Measurements from ENCODE around the gene IL18R1. TPM values are rescaled to one million over a fixed set of nuclear protein-coding genes. Genes with fewer than 3 reads are reported as not detected.

The IL18R1 gene
- polyA plus RNA-seq, 4 donors: 2.2 to 5.2 (median 3.9) TPM

DNA sequence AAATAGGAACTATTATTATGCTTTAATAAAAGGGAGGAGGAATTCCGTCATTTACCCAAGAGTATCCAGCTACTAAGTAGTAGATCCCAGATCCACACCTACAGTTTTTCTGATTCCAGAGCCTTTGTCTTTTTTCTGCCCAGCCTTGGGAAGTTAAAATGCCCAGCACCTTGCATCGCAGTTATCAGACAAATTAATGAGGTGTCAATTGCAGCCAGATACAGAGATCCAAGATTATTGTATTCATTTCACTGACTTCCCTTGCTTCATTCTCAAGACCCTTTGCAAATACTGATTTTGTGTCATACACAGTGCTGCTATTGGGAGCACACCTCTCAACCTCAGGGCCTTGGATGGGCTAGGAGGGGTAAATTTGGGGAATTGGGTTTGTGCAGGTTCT lies 1.1 kb downstream of the IL18R1 start:
- peak overlapping the region in 1 of 3 donors; percentile 90 for H3K4me3 ChIP-seq (ENCODE audit: low read depth in 1 of 3, low read length in 3 of 3)
- WGBS, 3 donors: 46 to 57% (median 51%) methylated on average over 2 of the region's 2 CpGs
- DNase-seq: no peak
- peaks cover 0 to 3% (median 3%) of the 10 kb centered on the region in 3 donors for H3K4me1 ChIP-seq (ENCODE audit: control insufficient read depth in 3 of 3, insufficient read depth in 2 of 3, low read depth in 1 of 3, low read length in 2 of 3)
- H3K27me3 ChIP-seq (ENCODE audit: control insufficient read depth in 3 of 3, insufficient read depth in 3 of 3, low read length in 3 of 3): no peaks in the 10 kb centered on the region
- H3K27ac ChIP-seq (ENCODE audit: low read depth in 1 of 3, low read length in 2 of 3): peak overlapping the region in 1 of 3 donors; percentile 66
- FAIRE-seq: no peak
- no peaks in the 10 kb centered on the region for H3K9me3 ChIP-seq (ENCODE audit: control insufficient read depth in 2 of 2, insufficient read depth in 1 of 2, low read depth in 1 of 2, low read length in 1 of 2)
- no peaks in the 10 kb centered on the region for H3K36me3 ChIP-seq (ENCODE audit: control insufficient read depth in 3 of 3, insufficient read depth in 2 of 3, low read depth in 1 of 3, low read length in 3 of 3)

DNA sequence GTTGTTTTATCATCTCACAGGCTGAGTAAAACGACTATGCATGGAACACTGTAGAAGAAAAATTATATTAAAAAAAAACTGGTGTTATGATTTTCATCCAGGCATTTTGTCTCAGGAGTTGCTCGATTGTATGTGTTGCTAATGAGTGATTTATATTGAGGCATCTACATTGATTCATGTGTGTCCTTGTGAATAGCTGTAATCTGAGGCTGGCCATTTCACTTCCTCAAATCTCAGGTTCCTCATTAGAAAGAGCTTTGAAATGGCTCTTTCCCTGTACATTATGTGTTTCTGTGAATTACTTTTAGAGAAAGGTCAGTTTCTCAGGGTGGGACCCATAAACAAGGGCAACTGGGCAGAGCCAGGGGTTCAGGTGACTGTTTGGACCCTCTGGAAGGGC lies 2.3 kb downstream of the IL18R1 start:
- H3K36me3 ChIP-seq (ENCODE audit: control insufficient read depth in 3 of 3, insufficient read depth in 2 of 3, low read depth in 1 of 3, low read length in 3 of 3): no peaks in the 10 kb centered on the region
- H3K4me3 ChIP-seq (ENCODE audit: low read depth in 1 of 3, low read length in 3 of 3): no peak overlapping the region
- H3K9me3 ChIP-seq (ENCODE audit: control insufficient read depth in 2 of 2, insufficient read depth in 1 of 2, low read depth in 1 of 2, low read length in 1 of 2): no peaks in the 10 kb centered on the region
- H3K27me3 ChIP-seq (ENCODE audit: control insufficient read depth in 3 of 3, insufficient read depth in 3 of 3, low read length in 3 of 3): no peaks in the 10 kb centered on the region
- DNase-seq (no peak), FAIRE-seq (no peak)
- peak overlapping the region in 1 of 3 donors; percentile 62 for H3K27ac ChIP-seq (ENCODE audit: low read depth in 1 of 3, low read length in 2 of 3)
- H3K4me1 ChIP-seq (ENCODE audit: control insufficient read depth in 3 of 3, insufficient read depth in 2 of 3, low read depth in 1 of 3, low read length in 2 of 3): peaks cover 0 to 3% (median 3%) of the 10 kb centered on the region in 3 donors
- WGBS, 3 donors: 41 to 56% (median 52%) methylated on average over 2 of the region's 2 CpGs

DNA sequence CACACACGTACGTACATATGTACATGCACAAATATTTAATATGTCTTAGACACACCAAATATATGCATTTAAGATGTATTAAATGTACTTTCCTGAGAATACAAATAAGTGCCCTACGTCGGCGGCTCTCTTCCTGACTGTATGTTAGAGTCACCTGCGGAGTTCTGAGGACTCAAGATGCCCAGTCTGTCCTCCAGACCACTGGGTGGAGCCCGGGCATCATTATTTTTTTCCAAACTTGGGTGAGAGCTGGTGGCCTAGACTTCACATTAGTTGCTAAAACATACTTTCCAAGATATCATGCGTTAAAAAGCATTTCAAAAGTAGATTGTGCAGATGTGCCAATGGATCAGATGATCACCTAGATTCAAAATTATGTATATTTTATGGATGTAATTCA lies 2.9 kb downstream of the IL18R1 start:
- no peak overlapping the region for H3K4me3 ChIP-seq (ENCODE audit: low read depth in 1 of 3, low read length in 3 of 3)
- H3K9me3 ChIP-seq (ENCODE audit: control insufficient read depth in 2 of 2, insufficient read depth in 1 of 2, low read depth in 1 of 2, low read length in 1 of 2): no peaks in the 10 kb centered on the region
- peaks cover 0 to 3% (median 3%) of the 10 kb centered on the region in 3 donors for H3K4me1 ChIP-seq (ENCODE audit: control insufficient read depth in 3 of 3, insufficient read depth in 2 of 3, low read depth in 1 of 3, low read length in 2 of 3)
- WGBS, 3 donors: 89 to 94% (median 91%) methylated on average over 8 of the region's 8 CpGs
- DNase-seq: no peak
- no peaks in the 10 kb centered on the region for H3K27me3 ChIP-seq (ENCODE audit: control insufficient read depth in 3 of 3, insufficient read depth in 3 of 3, low read length in 3 of 3)
- FAIRE-seq: no peak
- no peak overlapping the region for H3K27ac ChIP-seq (ENCODE audit: low read depth in 1 of 3, low read length in 2 of 3)
- peaks cover 0 to 2% (median 0%) of the 10 kb centered on the region in 3 donors for H3K36me3 ChIP-seq (ENCODE audit: control insufficient read depth in 3 of 3, insufficient read depth in 2 of 3, low read depth in 1 of 3, low read length in 3 of 3)

DNA sequence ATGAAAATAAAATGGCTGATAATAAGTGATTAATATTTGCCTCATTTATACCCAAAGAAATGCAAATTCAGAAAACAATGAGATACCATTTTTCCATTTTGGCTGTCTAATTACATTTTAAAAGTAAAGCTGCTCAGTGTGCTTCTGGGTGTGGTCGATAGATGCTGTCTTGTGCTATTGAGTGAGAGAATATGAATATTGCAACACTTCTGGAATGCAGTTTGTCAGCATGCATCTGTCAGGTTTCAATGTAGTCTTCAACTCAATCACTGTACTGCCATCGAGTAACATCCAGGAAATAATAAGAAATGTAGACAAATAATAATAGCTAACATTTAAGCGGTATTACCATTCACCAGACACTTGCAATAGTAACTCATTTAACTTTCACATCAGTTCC lies 3.9 kb downstream of the IL18R1 start:
- Histone ChIP-seq H3K4me1 (ENCODE audit: control insufficient read depth in 3 of 3, insufficient read depth in 2 of 3, low read depth in 1 of 3, low read length in 2 of 3) (peaks cover 0 to 3% (median 3%) of the 10 kb centered on the region in 3 donors), H3K36me3 (ENCODE audit: control insufficient read depth in 3 of 3, insufficient read depth in 2 of 3, low read depth in 1 of 3, low read length in 3 of 3) (peaks cover 0 to 2% (median 2%) of the 10 kb centered on the region in 3 donors), H3K27me3 (ENCODE audit: control insufficient read depth in 3 of 3, insufficient read depth in 3 of 3, low read length in 3 of 3) (no peaks in the 10 kb centered on the region), H3K4me3 (ENCODE audit: low read depth in 1 of 3, low read length in 3 of 3) (no peak overlapping the region), H3K9me3 (ENCODE audit: control insufficient read depth in 2 of 2, insufficient read depth in 1 of 2, low read depth in 1 of 2, low read length in 1 of 2) (no peaks in the 10 kb centered on the region), H3K27ac (ENCODE audit: low read depth in 1 of 3, low read length in 2 of 3) (no peak overlapping the region)
- FAIRE-seq: no peak
- DNase-seq: peak in 1 of 2 donors; percentile 24
- WGBS, 3 donors: 80 to 85% (median 82%) methylated on average over 3 of the region's 3 CpGs

DNA sequence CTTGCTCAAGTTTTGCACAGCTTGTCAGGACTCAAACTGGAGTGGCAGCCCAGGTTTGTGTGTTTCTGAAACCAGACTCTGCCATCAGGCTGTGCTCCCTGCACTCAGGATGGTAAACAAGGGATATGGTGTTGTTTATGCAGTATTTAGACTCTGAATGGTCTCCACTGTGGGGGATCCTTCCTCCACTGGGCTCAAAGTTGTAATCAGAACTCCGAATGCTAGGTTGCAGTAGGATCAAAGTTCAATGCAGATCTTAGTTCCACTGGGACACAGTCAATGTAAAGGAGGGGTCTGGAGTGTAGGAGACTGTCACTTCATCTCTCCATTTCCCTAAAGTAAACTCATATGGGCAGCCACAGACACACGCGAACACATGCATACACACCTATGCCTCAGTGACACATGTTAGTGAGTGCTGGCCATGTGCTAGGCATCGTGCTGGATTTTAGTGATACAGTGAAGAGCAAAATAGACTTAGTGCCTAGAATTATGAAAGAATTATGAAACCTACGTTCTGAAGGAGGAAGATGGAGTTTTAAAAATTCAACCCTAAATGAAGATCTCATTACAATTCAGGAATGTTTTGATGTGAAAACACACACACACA lies 6.1 kb downstream of the IL18R1 start:
- Histone ChIP-seq H3K27ac (ENCODE audit: low read depth in 1 of 3, low read length in 2 of 3) (peak overlapping the region in 1 of 3 donors; percentile 1), H3K36me3 (ENCODE audit: control insufficient read depth in 3 of 3, insufficient read depth in 2 of 3, low read depth in 1 of 3, low read length in 3 of 3) (peaks cover 2 to 7% (median 4%) of the 10 kb centered on the region in 3 donors), H3K4me3 (ENCODE audit: low read depth in 1 of 3, low read length in 3 of 3) (no peak overlapping the region), H3K4me1 (ENCODE audit: control insufficient read depth in 3 of 3, insufficient read depth in 2 of 3, low read depth in 1 of 3, low read length in 2 of 3) (peaks cover 0 to 3% (median 3%) of the 10 kb centered on the region in 3 donors), H3K27me3 (ENCODE audit: control insufficient read depth in 3 of 3, insufficient read depth in 3 of 3, low read length in 3 of 3) (no peaks in the 10 kb centered on the region), H3K9me3 (ENCODE audit: control insufficient read depth in 2 of 2, insufficient read depth in 1 of 2, low read depth in 1 of 2, low read length in 1 of 2) (peaks cover 1 to 15% of the 10 kb centered on the region in 2 donors)
- 70 to 73% (median 71%) methylated on average over 5 of the region's 5 CpGs for WGBS, 3 donors
- no peak for DNase-seq
- FAIRE-seq: no peak

DNA sequence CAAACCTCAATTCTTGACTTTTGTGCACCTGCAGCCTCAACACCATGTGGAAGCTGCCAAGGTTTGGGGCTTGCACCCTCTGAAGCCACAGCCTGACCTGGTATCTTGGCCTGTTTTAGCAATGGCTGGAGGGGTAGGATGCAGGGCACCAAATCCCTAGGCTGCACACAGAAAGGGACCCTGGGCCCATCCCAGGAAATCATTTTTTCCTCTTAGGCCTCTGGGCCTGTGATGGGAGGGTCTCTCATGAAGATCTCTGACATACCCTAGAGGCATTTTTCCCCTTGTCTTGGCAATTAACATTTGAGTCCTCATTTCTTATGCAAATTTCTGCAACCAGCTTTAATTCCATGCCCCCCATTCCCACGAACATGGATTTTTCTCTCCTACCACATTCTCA lies 10.2 kb downstream of the IL18R1 start:
- Histone ChIP-seq H3K4me1 (ENCODE audit: control insufficient read depth in 3 of 3, insufficient read depth in 2 of 3, low read depth in 1 of 3, low read length in 2 of 3) (no peaks in the 10 kb centered on the region), H3K4me3 (ENCODE audit: low read depth in 1 of 3, low read length in 3 of 3) (no peak overlapping the region), H3K27me3 (ENCODE audit: control insufficient read depth in 3 of 3, insufficient read depth in 3 of 3, low read length in 3 of 3) (no peaks in the 10 kb centered on the region), H3K36me3 (ENCODE audit: control insufficient read depth in 3 of 3, insufficient read depth in 2 of 3, low read depth in 1 of 3, low read length in 3 of 3) (peaks cover 2 to 7% (median 4%) of the 10 kb centered on the region in 3 donors), H3K9me3 (ENCODE audit: control insufficient read depth in 2 of 2, insufficient read depth in 1 of 2, low read depth in 1 of 2, low read length in 1 of 2) (peaks cover 1 to 15% of the 10 kb centered on the region in 2 donors), H3K27ac (ENCODE audit: low read depth in 1 of 3, low read length in 2 of 3) (peak overlapping the region in 1 of 3 donors; percentile 17)
- FAIRE-seq (no peak), DNase-seq (no peak)
- 87 to 91% (median 87%) methylated on average over 1 of the region's 1 CpG for WGBS, 3 donors

DNA sequence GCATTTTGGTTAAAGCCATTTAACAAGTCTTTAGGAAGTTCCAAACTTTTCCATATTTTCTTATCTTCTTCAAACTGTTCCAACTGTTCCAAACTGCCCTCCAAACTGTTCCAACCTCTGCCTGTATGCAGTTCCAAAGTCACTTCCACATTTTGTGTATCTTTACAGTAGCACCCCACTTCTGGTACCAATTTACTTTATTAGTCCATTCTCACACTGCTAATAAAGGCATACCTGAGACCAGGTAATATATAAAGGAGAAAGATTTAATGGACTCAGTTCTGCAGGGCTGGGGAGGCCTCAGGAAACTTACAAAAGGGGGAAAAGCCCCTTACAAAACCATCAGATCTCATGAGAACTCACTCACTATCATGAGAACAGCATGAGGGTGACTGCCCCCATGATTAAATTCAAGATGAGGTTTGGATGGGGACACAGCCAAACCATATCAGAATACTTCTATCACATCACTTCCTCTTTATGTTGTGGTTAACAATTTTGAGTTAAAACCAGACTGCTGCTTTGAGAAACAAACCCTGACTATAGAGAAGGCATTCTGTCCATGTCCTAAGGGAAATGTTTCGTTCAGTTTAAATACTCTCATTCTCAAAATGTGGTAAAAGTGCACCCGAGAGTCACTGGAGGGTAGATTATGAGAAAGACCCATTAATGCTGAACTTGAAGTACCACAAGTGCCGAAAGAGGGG lies 11.0 kb downstream of the IL18R1 start:
- Histone ChIP-seq H3K9me3 (ENCODE audit: control insufficient read depth in 2 of 2, insufficient read depth in 1 of 2, low read depth in 1 of 2, low read length in 1 of 2) (peaks cover 1 to 15% of the 10 kb centered on the region in 2 donors), H3K27ac (ENCODE audit: low read depth in 1 of 3, low read length in 2 of 3) (peak overlapping the region in 1 of 3 donors; percentile 79), H3K4me1 (ENCODE audit: control insufficient read depth in 3 of 3, insufficient read depth in 2 of 3, low read depth in 1 of 3, low read length in 2 of 3) (no peaks in the 10 kb centered on the region), H3K4me3 (ENCODE audit: low read depth in 1 of 3, low read length in 3 of 3) (no peak overlapping the region), H3K36me3 (ENCODE audit: control insufficient read depth in 3 of 3, insufficient read depth in 2 of 3, low read depth in 1 of 3, low read length in 3 of 3) (peaks cover 2 to 7% (median 4%) of the 10 kb centered on the region in 3 donors), H3K27me3 (ENCODE audit: control insufficient read depth in 3 of 3, insufficient read depth in 3 of 3, low read length in 3 of 3) (no peaks in the 10 kb centered on the region)
- WGBS, 3 donors: 56 to 85% (median 74%) methylated on average over 3 of the region's 3 CpGs
- peak in 1 of 2 donors; percentile 33 for DNase-seq
- FAIRE-seq: no peak

DNA sequence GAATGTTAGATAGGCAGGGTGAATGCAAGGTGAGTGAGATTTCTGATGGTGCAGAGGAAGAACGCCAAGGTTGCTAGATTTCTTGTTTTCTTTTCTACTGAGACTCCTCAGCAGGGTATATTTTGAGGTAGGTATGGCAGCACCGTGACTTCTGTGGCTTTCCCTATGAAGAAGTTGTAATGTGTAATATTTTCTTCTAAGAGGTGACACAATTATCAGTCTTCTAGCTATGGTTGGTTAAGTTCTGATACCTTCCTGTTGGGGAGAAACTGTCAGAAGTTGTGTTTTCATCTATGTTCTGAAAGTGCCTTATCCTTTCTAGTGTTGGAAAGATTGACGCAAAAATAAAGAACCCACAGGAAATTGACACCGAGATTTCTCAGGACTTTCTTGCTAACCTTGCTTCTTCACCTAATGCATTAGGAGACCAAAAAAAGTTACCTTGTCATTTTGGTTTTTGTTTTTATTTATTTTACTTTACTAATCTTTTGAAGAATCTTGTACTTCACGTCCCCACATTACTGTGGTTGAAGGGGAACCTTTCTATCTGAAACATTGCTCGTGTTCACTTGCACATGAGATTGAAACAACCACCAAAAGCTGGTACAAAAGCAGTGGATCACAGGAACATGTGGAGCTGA lies 11.9 kb downstream of the IL18R1 start:
- Histone ChIP-seq H3K36me3 (ENCODE audit: control insufficient read depth in 3 of 3, insufficient read depth in 2 of 3, low read depth in 1 of 3, low read length in 3 of 3) (peaks cover 2 to 7% (median 4%) of the 10 kb centered on the region in 3 donors), H3K9me3 (ENCODE audit: control insufficient read depth in 2 of 2, insufficient read depth in 1 of 2, low read depth in 1 of 2, low read length in 1 of 2) (peaks cover 1 to 15% of the 10 kb centered on the region in 2 donors), H3K27me3 (ENCODE audit: control insufficient read depth in 3 of 3, insufficient read depth in 3 of 3, low read length in 3 of 3) (no peaks in the 10 kb centered on the region), H3K27ac (ENCODE audit: low read depth in 1 of 3, low read length in 2 of 3) (peak overlapping the region in 1 of 3 donors; percentile 79), H3K4me1 (ENCODE audit: control insufficient read depth in 3 of 3, insufficient read depth in 2 of 3, low read depth in 1 of 3, low read length in 2 of 3) (no peaks in the 10 kb centered on the region), H3K4me3 (ENCODE audit: low read depth in 1 of 3, low read length in 3 of 3) (no peak overlapping the region)
- DNase-seq: peak in 1 of 2 donors; percentile 61
- FAIRE-seq: no peak
- 70 to 86% (median 72%) methylated on average over 6 of the region's 6 CpGs for WGBS, 3 donors
